ENCODE data around the gene PPP5C.

The PPP5C gene

DNA sequence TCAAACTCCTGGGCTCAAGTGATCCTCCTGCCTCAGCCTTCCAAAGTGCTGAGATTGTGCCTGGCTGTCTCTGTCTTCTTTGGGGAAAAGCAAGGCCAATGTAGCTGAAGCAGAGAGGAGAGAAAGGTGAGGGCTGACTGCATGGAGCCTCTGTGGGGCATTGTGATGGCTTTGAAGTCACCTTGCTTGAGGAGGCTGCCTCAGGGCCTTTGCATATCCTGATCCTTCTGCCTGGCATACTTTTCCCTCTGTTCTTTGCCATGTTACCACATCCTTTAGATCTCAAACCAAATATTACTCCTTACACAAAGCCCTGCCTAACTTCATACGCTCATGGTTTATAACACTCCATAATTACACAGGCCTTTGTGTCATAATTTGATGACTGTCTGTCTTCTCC is 9.4 kb upstream of the PPP5C start:
- TF ChIP-seq, protein P1, sequence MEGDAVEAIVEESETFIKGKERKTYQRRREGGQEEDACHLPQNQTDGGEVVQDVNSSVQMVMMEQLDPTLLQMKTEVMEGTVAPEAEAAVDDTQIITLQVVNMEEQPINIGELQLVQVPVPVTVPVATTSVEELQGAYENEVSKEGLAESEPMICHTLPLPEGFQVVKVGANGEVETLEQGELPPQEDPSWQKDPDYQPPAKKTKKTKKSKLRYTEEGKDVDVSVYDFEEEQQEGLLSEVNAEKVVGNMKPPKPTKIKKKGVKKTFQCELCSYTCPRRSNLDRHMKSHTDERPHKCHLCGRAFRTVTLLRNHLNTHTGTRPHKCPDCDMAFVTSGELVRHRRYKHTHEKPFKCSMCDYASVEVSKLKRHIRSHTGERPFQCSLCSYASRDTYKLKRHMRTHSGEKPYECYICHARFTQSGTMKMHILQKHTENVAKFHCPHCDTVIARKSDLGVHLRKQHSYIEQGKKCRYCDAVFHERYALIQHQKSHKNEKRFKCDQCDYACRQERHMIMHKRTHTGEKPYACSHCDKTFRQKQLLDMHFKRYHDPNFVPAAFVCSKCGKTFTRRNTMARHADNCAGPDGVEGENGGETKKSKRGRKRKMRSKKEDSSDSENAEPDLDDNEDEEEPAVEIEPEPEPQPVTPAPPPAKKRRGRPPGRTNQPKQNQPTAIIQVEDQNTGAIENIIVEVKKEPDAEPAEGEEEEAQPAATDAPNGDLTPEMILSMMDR (IDR thresholded peaks at IDR 0.05; ENCODE audit: borderline replicate concordance, insufficient read depth, low read depth, low read length) = no peak
- no peak overlapping the region for H3K4me3 ChIP-seq (ENCODE audit: low read depth, low read length)

DNA sequence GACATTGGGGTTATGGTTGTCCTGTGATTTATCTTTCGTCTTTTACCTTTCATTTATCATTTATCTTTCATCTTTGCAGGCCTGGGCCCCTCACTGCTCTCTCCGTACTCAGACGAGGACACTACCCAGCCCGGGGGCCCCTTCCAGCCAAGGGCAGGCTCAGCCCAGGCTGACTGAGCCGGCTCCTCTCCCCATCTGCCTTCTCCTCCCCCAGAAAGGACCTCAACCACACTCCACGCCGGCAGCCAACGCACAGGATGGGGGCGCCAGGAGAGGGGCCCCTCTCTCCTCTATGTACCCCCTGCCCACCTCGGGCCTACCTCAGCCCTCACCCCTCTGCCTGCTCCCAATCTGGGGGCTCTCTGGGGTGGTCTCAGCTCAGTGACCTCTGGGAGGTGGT is 7.4 kb upstream of the PPP5C start:
- H3K4me3 ChIP-seq (ENCODE audit: low read depth, low read length) = no peak overlapping the region
- TF ChIP-seq, protein P1 (IDR thresholded peaks at IDR 0.05; ENCODE audit: borderline replicate concordance, insufficient read depth, low read depth, low read length) = no peak

DNA sequence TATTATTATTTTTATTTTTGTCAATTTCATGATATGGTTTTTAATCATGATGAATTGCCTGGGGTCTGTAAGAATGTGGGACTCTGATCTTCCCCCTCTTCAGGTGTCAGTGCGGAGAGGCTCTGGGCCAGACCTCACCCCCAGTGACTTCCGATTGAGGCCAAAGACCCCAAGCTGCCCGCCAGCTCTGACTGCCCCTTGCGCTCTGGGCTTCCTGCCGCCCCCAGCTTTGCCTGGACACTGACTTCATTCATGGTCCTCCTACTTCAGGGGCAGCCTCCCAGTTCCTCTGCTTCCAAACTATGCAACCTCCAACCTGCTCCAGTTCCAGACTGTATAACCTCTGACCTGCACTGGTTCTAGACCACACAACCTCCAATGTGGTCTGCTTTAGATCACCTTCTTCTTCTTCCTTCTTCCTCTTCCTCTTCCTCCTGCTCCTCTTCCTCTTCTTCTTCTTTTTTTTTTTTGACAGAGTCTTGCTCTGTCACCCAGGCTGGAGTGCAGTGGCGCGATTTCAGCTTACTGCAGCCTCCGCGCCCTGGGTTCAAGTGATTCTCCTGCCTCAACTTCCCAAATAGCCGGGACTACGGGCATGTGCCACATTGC is 6.7 kb upstream of the PPP5C start:
- H3K4me3 ChIP-seq (ENCODE audit: low read depth, low read length) = no peak overlapping the region
- TF ChIP-seq, protein P1 (IDR thresholded peaks at IDR 0.05; ENCODE audit: borderline replicate concordance, insufficient read depth, low read depth, low read length) = no peak

DNA sequence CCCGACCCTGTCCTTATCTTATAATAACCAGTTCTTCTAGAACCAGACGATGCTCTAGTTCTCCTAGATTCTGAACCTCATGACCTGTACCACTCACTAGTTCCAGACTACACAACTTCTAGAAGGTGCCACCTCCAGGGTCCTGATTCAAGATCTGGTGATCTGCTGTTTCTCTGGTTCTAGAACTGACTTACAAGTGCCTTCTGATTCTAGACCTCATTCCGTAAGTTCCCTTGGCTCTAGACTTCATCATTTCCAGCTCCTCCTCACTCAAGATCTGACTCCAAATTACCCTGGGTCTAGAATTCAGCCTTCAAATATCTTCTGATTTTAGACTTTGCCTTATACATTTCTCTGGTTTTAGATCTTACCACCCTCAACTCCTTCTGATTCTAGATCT is 5.0 kb upstream of the PPP5C start:
- TF ChIP-seq, protein P1 (IDR thresholded peaks at IDR 0.05; ENCODE audit: borderline replicate concordance, insufficient read depth, low read depth, low read length) = no peak
- H3K4me3 ChIP-seq (ENCODE audit: low read depth, low read length) = no peak overlapping the region

DNA sequence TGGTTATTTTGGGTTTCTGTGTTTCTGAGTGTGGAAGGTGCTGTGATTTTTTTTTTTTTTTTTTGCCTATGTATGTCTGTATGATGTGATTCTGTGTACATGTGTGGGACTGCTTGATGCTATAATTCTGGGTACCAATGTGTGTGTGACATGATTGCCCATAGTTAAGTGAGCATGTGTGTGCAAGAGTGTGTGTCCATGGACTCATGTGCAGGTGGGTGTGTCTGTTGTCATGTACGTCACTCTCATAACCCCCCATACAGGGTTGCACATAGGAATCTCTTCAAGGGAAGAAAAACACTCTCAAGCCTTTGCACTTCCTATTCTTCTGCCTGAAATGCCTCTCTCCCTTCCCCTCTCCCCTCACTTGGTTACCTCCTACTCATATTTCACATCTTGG is 2.5 kb upstream of the PPP5C start:
- TF ChIP-seq, protein P1 (IDR thresholded peaks at IDR 0.05; ENCODE audit: borderline replicate concordance, insufficient read depth, low read depth, low read length) = no peak

DNA sequence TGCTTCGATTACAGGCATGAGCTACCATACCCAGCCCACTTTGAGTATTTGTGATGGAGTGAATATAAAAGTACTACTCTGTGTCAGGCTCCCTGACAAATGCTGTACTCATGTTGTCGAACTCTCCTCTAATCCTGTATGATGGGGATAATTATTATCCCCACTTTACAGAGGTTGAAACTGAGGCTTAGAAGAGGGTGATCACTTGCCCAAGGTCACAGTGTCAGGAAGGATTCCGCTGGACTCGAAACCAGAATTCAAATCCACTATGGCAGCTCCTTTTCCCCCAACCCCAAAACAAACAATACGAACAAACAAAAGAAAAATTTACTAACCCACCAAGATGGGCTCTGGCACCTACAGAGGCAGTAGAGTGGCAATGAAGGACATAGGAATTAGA is 1.7 kb upstream of the PPP5C start:
- TF ChIP-seq, protein P1 (IDR thresholded peaks at IDR 0.05; ENCODE audit: borderline replicate concordance, insufficient read depth, low read depth, low read length) = no peak

More for the DNA sequence above, 2.5 kb upstream of the PPP5C start:
- H3K4me3 ChIP-seq (ENCODE audit: low read depth, low read length) = no peak overlapping the region

DNA sequence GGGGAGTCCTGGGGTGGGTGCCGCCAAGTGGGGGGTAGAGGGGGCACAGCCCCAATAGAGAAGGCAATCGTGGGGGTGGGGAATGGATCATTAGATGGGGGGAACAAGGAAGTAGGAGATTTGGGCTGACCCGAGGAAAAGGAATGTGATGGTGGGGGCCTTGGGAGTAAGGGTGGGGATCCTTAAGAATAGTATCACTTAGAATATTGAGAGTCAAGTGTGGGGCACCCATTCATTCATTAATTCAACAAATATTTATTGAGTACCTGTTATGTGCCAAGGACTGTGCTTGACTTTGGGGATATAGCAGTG is 641 bp downstream of the PPP5C start:
- peak overlapping the region; percentile 98 for H3K4me3 ChIP-seq (ENCODE audit: low read depth, low read length)
- TF ChIP-seq, protein P1 (IDR thresholded peaks at IDR 0.05; ENCODE audit: borderline replicate concordance, insufficient read depth, low read depth, low read length) = no peak

More for the DNA sequence above, 1.7 kb upstream of the PPP5C start:
- H3K4me3 ChIP-seq (ENCODE audit: low read depth, low read length) = no peak overlapping the region
